OCI-LY7 (cell line): ENCODE data around the gene NKX1-1. TPM values are rescaled to one million over a fixed set of nuclear protein-coding genes. Genes with fewer than 3 reads are reported as not detected.

Experiments used
- BruUV-seq: library from RNA; stranded (reverse); fragments of 400-500 nt; replicated peaks from 2 replicates; lab custom pipeline; 2021; lab: Mats Ljungman, UMichigan
- CTCF ChIA-PET: fragments of 300-600 bp; sonication (Branson Sonifier 250); formaldehyde crosslinking; loops from one replicate; lab custom pipeline; 2022; ENCODE audit warnings: antibody characterized with exemption; ENCODE audit not compliant: unreplicated experiment; lab: Charles Lee
- POLR2A ChIA-PET: fragments of 300-600 bp; sonication (Branson Sonifier 250); formaldehyde crosslinking; loops from one replicate; lab custom pipeline; 2022; ENCODE audit warnings: antibody characterized with exemption; lab: Charles Lee
- DNase-seq: peaks from one replicate; pipeline ENCODE4 v3.0.0-alpha.2; 2015; ENCODE audit warnings: low spot score
- H2AFZ ChIP-seq: fragments of 200-600 bp; sonication (generic), shearing (Covaris generic); 2 replicates; pipeline ENCODE4 v1.6.1; 2014; ENCODE audit warnings: mild to moderate bottlenecking, antibody characterized with exemption, low read length, moderate library complexity
- H3K27ac ChIP-seq: fragments of 200-600 bp; sonication (generic); 2 replicates; pipeline ENCODE4 v1.5.1; 2014; ENCODE audit warnings: mixed run types, low read depth, mild to moderate bottlenecking, moderate library complexity, low read length, inconsistent platforms; ENCODE audit not compliant: poor library complexity, severe bottlenecking
- H3K36me3 ChIP-seq: fragments of 200-600 bp; sonication (generic); 2 replicates; pipeline ENCODE4 v1.6.1; 2014; ENCODE audit warnings: mild to moderate bottlenecking, antibody characterized with exemption, low read length, moderate library complexity, mixed read lengths; ENCODE audit not compliant: insufficient read depth
- H3K4me1 ChIP-seq: fragments of 200-600 bp; sonication (generic); 2 replicates; pipeline ENCODE4 v1.5.1; 2014; ENCODE audit warnings: mild to moderate bottlenecking, low read length; ENCODE audit not compliant: insufficient read depth, poor library complexity, severe bottlenecking
- H3K4me2 ChIP-seq: fragments of 200-600 bp; sonication (generic); 2 replicates; pipeline ENCODE4 v1.6.1; 2014; ENCODE audit warnings: mild to moderate bottlenecking, low read length
- H3K4me3 ChIP-seq: fragments of 200-600 bp; sonication (generic); 2 replicates; pipeline ENCODE4 v1.5.1; 2014; ENCODE audit warnings: mild to moderate bottlenecking, low read depth, low read length; ENCODE audit not compliant: poor library complexity, severe bottlenecking
- H3K79me2 ChIP-seq: fragments of 200-600 bp; sonication (generic); 2 replicates; pipeline ENCODE4 v1.6.1; 2016; ENCODE audit warnings: low read depth, mild to moderate bottlenecking, low read length, moderate library complexity, mixed read lengths; ENCODE audit not compliant: insufficient read depth
- H3K9me2 ChIP-seq: fragments of 200-600 bp; sonication (generic); 2 replicates; pipeline ENCODE4 v1.6.1; 2016; ENCODE audit warnings: mild to moderate bottlenecking, low read length, mixed read lengths; ENCODE audit not compliant: insufficient read depth
- H3K9me3 ChIP-seq: fragments of 200-600 bp; sonication (generic); 2 replicates; pipeline ENCODE4 v1.6.1; 2014; ENCODE audit warnings: mild to moderate bottlenecking, mixed run types, low read length, mixed read lengths
- H4K20me1 ChIP-seq: fragments of 200-600 bp; sonication (generic); 2 replicates; pipeline ENCODE4 v1.6.1; 2014; ENCODE audit warnings: mild to moderate bottlenecking, antibody characterized with exemption, low read length, moderate library complexity, mixed read lengths; ENCODE audit not compliant: insufficient read depth
- CTCF ChIP-seq: fragments of 200-600 bp; sonication (generic); conservative IDR thresholded peaks from 2 replicates; pipeline ENCODE4 v1.5.1; 2014; ENCODE audit warnings: mild to moderate bottlenecking, antibody characterized with exemption, low read length, moderate library complexity, mixed read lengths
- EZH2phosphoT487 ChIP-seq: fragments of 200-600 bp; sonication (generic); IDR thresholded peaks from 2 replicates; pipeline ENCODE4 v1.6.1; 2018; ENCODE audit warnings: low read depth, borderline replicate concordance, mild to moderate bottlenecking, mixed run types, antibody characterized with exemption, low read length, moderate library complexity, mixed read lengths
- intact Hi-C: fragments of 100-400 bp; cut with micrococcal nuclease; formaldehyde crosslinking; loops from one replicate; pipeline ENCODE4 v1.10.0; 2022; ENCODE audit not compliant: unreplicated experiment
- total RNA-seq, 2 experiments: library from RNA; depleted of rRNA in 1 of 2; stranded (reverse); fragments of >200 nt in 1 of 2; shearing (Covaris generic) in 1 of 2; gene quantifications; 2 replicates each; pipeline ENCODE4 v1.2.3, GENCODE V29; 2014 to 2022

NKX1-1 gene
- total RNA-seq, 2 experiments from 2014 or later: not detected

- ChIA-PET CTCF (no interaction called here), POLR2A (no interaction called here)
- no TSS peak for BruUV-seq
- Histone ChIP-seq H3K4me3 (no peak overlapping the region), H3K27ac (no peak overlapping the region), H3K4me2 (no peak overlapping the region), H4K20me1 (no peaks in the 10 kb centered on the region), H3K9me3 (no peaks in the 10 kb centered on the region), H3K9me2 (no peaks in the 10 kb centered on the region), H3K79me2 (no peaks in the 10 kb centered on the region), H3K4me1 (no peaks in the 10 kb centered on the region), H2AFZ (no peak overlapping the region), H3K36me3 (peaks cover 23% of the 10 kb centered on the region)
- TF ChIP-seq CTCF (no peak), EZH2phosphoT487 (no peak)
- DNase-seq: no peak
- intact Hi-C loops: no loop called here
Observed at GRCh38 chr4:1361431-1361830, 44.8 kb downstream of the NKX1-1 start.

DNA sequence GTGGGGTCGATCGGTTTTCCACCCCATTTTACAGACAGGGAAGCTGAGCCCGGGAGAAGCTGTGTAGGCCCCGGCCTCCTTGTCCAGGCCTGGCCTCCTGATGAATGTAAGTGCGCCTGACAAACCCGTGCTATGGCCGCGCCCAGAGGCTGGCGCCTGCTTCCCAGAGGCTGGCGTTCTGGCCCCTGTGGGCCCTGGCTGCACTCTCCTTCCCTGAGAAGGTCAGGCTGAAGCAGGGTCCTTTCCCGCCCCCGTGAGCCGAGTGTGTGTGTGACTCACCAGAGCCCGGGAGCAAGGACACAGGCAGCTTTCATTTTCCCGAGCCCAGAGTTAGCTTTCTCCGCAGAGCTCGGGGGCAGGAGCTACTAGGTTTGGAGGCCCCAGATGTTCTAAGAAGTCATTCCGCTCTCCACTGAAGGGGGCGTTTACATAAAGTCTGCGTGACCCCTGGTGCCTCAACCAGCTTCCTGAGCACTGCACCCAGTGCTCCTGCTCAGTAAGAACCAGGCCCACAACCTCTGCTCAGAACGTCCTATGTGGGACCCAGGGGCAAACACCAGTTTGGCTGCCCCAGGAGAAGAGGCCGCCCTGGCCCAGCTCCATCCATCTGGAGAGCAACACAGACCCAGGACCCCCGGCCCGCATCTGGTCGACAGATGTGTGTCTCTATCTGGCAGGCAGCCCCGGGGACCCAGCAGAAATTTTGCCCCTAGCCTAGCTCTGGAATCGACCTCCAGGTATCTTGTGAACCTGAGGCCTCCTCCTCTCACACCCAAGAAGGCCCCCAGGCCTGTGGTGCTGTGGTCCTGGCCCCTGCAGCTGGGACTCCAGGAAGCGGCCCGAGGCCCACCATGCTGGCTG lies 45.6 kb downstream of the NKX1-1 start:
- H2AFZ ChIP-seq: no peak overlapping the region
- no peaks in the 10 kb centered on the region for H3K9me3 ChIP-seq
- intact Hi-C loops: no loop called here
- no peak overlapping the region for H3K4me3 ChIP-seq
- BruUV-seq: no TSS peak
- H3K4me1 ChIP-seq: no peaks in the 10 kb centered on the region
- TF ChIP-seq EZH2phosphoT487: no peak
- no peak for TF ChIP-seq CTCF
- H4K20me1 ChIP-seq: no peaks in the 10 kb centered on the region; the same call in 1 of the 2 replicates
- CTCF ChIA-PET: no interaction called here
- H3K79me2 ChIP-seq: no peaks in the 10 kb centered on the region
- DNase-seq: no peak
- no peak overlapping the region for H3K27ac ChIP-seq
- H3K36me3 ChIP-seq: peaks cover 26% of the 10 kb centered on the region
- H3K4me2 ChIP-seq: no peak overlapping the region
- POLR2A ChIA-PET: no interaction called here
- no peaks in the 10 kb centered on the region for H3K9me2 ChIP-seq

GRCh38 chr4:1359976-1360375 lies 46.3 kb downstream of the NKX1-1 start:
- intact Hi-C loops: loop anchor here (5.0 kb wide), 1 partner anchor 267 kb away; no protein-coding TSS in a partner anchor
- BruUV-seq: no TSS peak
- ChIA-PET POLR2A (no interaction called here), CTCF (no interaction called here)
- TF ChIP-seq CTCF: no peak
- TF ChIP-seq EZH2phosphoT487: no peak
- H4K20me1 ChIP-seq: no peaks in the 10 kb centered on the region; the same call in 1 of the 2 replicates
- H3K9me3 ChIP-seq: no peaks in the 10 kb centered on the region
- H3K4me1 ChIP-seq: no peaks in the 10 kb centered on the region
- H3K9me2 ChIP-seq: no peaks in the 10 kb centered on the region
- H3K4me2 ChIP-seq: no peak overlapping the region
- no peak for DNase-seq
- no peak overlapping the region for H2AFZ ChIP-seq
- peaks cover 32% of the 10 kb centered on the region for H3K36me3 ChIP-seq
- no peak overlapping the region for H3K27ac ChIP-seq
- no peaks in the 10 kb centered on the region for H3K79me2 ChIP-seq
- H3K4me3 ChIP-seq: no peak overlapping the region
